Right lobe of liver (tissue), 6 donors: ENCODE results near the gene DAB2. TPM values are rescaled to one million over a fixed set of nuclear protein-coding genes. Genes with fewer than 3 reads are reported as not detected.
A peak's percentile ranks its signal among the peaks of the same experiment; 100 is the strongest.

Experiments used
- ATAC-seq, 4 donors: fragments of 200-7000 bp; cut with Tn5 transposase; one replicate each; pipeline ENCODE4 v1.9.1; 2020; ENCODE audit warnings: mild to moderate bottlenecking in 4 of 4, moderate library complexity in 4 of 4
- DNase-seq, 3 donors: peaks; one replicate each; pipeline ENCODE4 v3.0.0-alpha.2; 2020
- H3K27ac ChIP-seq, 3 donors: fragments of 200-600 bp; one replicate each; pipeline ENCODE4 v1.8.0; 2022
- H3K27me3 ChIP-seq, 2 donors: fragments of 200-600 bp; one replicate each; pipeline ENCODE4 v1.8.0; 2022
- H3K36me3 ChIP-seq, 4 donors: fragments of 200-600 bp; sonication (generic) in 1 of 4; one replicate each; pipeline versions ENCODE4 v1.5.1 to v1.8.0; 2017 to 2022; ENCODE audit warnings: control low read depth in 1 of 4
- H3K4me1 ChIP-seq, 4 donors: fragments of 200-600 bp; sonication (generic) in 1 of 4; one replicate each; pipeline versions ENCODE4 v1.5.1 to v1.8.0; 2017 to 2022; ENCODE audit warnings: control low read depth in 1 of 4
- H3K4me3 ChIP-seq, 3 donors: fragments of 200-600 bp; one replicate each; pipeline ENCODE4 v1.8.0; 2022
- H3K9me3 ChIP-seq, 4 donors: fragments of 200-600 bp; sonication (generic) in 1 of 4; one replicate each; pipeline versions ENCODE4 v1.5.1 to v1.8.0; 2017 to 2022; ENCODE audit warnings: control low read depth in 1 of 4
- POLR2A ChIP-seq: fragments of 450-650 bp; IDR thresholded peaks from one replicate; pipeline ENCODE4 v1.6.1; 2017; ENCODE audit warnings: antibody characterized with exemption, mild to moderate bottlenecking
- WGBS: methylation state at CpG from one replicate; pipeline ENCODE4 v1.1.6; 2018; ENCODE audit warnings: low coverage, low lambda C conversion rate; ENCODE audit not compliant: insufficient coverage; ENCODE audit errors: missing lambda C conversion rate; 5-methylcytosine and 5-hydroxymethylcytosine counted together
- intact Hi-C, 2 donors: fragments of 100-400 bp; cut with DNase I; formaldehyde crosslinking; loops; one replicate each; pipeline versions ENCODE4 v1.11.2 to v1.14.1; 2022
- total RNA-seq, 6 experiments: library from RNA; depleted of rRNA in 2 of 6; stranded (reverse); fragments of >200 nt in 2 of 6; fragmentation: NEBNext Ultra II Directional in 3 of 6; extraction: Animal tissue kit (Norgen Biotek cat#: 25700) in 3 of 6; gene quantifications; one replicate each; pipeline versions ENCODE4 v1.1.0 to v1.2.4, GENCODE V29; 2016 to 2023
- TF ChIP-seq, protein P1 (sequence below), 4 donors: fragments of 200-600 bp in 3 of 4; fragments of 450-650 bp in 1 of 4; IDR thresholded peaks; one replicate each; pipeline versions ENCODE4 v1.5.1 to v1.8.0; 2016 to 2022; ENCODE audit warnings: antibody characterized with exemption in 4 of 4, mild to moderate bottlenecking in 2 of 4
- donor health status: DM: no; HTN: yes; CAD: no.
- donor health status: DM: no; HTN: no; CAD: no.
- donor health status: DM: no; HTN: no; CAD: no.
- donor health status: DM: no; HTN: yes; CAD: no.
- donor health status: DM: no; HTN: yes; CAD: no.

DAB2 gene
- total RNA-seq, 6 experiments from 2014 or later: 7.3 to 32.8 (median 14.0) TPM

DNA sequence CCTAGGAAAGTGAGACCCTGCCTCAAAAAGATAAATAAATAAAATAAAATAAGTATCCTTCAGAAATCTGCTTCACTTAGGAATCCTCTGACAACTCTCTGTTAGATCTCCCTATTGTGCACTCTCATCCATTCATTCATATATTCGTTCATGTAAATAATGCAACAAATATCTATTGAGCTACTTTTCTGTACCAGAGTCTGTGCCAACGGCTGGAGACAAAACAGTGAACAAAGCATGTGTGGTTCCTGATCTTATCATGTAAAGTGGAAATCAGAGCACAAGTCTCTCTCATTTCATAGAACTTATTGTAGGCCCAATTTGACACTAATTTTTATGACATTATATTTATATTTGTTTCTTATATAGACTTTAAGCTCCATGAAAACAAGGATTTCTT, 40.3 kb upstream of the DAB2 start:
- Histone ChIP-seq H3K4me1 (no peaks in the 10 kb centered on the region), H3K27ac (no peak overlapping the region), H3K4me3 (no peak overlapping the region), H3K36me3 (no peaks in the 10 kb centered on the region), H3K27me3 (no peaks in the 10 kb centered on the region), H3K9me3 (no peaks in the 10 kb centered on the region)
- WGBS: 48% methylated on average over 2 of the region's 2 CpGs
- no peak for ATAC-seq
- no peak for TF ChIP-seq POLR2A
- TF ChIP-seq, protein P1, sequence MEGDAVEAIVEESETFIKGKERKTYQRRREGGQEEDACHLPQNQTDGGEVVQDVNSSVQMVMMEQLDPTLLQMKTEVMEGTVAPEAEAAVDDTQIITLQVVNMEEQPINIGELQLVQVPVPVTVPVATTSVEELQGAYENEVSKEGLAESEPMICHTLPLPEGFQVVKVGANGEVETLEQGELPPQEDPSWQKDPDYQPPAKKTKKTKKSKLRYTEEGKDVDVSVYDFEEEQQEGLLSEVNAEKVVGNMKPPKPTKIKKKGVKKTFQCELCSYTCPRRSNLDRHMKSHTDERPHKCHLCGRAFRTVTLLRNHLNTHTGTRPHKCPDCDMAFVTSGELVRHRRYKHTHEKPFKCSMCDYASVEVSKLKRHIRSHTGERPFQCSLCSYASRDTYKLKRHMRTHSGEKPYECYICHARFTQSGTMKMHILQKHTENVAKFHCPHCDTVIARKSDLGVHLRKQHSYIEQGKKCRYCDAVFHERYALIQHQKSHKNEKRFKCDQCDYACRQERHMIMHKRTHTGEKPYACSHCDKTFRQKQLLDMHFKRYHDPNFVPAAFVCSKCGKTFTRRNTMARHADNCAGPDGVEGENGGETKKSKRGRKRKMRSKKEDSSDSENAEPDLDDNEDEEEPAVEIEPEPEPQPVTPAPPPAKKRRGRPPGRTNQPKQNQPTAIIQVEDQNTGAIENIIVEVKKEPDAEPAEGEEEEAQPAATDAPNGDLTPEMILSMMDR (IDR thresholded peaks at IDR 0.05): no peak
- DNase-seq: no peak
- intact Hi-C loops: no loop called here

DNA sequence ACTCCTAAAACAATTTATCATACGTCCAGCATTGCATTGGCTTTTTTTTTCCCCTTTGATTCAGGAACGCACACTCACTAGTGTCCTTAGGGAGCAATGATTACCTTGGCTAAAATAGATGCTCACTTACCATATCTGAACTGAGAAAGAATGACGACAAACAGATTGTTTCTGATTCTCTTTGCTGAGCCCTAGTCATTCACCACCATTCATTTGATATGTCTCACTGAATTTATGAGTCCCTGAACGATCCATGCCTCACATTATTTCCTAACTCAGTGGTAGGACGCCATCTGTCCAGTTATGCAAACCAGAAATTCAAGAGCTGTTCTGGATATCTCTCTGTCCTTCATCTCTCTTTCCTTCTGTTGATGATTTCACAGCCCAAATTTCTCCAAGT, 39.3 kb upstream of the DAB2 start:
- WGBS: 48% methylated on average over 3 of the region's 5 CpGs
- H3K27me3 ChIP-seq: no peaks in the 10 kb centered on the region
- no peaks in the 10 kb centered on the region for H3K36me3 ChIP-seq
- H3K27ac ChIP-seq: no peak overlapping the region
- H3K9me3 ChIP-seq: no peaks in the 10 kb centered on the region
- no peak for DNase-seq
- intact Hi-C loops: no loop called here
- no peak for ATAC-seq
- TF ChIP-seq, protein P1 (IDR thresholded peaks at IDR 0.05): no peak
- TF ChIP-seq POLR2A: no peak
- no peak overlapping the region for H3K4me3 ChIP-seq
- no peaks in the 10 kb centered on the region for H3K4me1 ChIP-seq

DNA sequence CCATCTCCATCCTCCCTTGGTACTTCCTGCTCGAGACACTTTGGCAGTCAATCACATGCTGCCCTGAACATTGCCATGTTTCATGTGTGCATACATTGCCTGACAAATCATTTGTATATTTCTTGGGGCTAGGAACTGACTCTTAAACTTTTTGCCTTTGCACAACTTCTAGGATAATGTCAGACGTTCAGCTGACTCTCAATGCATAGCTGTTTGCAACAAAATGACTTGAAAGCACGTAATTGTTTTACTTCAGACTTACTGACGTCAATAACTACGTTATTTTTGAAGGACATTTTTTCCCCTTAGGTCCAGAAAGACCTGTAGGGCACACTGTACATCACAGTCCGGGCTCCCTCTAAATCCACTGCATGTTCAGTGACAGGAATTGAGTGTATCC, 37.4 kb upstream of the DAB2 start:
- Histone ChIP-seq H3K27me3 (no peaks in the 10 kb centered on the region), H3K27ac (no peak overlapping the region), H3K4me3 (no peak overlapping the region), H3K9me3 (no peaks in the 10 kb centered on the region), H3K4me1 (no peaks in the 10 kb centered on the region), H3K36me3 (no peaks in the 10 kb centered on the region)
- ATAC-seq: no peak
- DNase-seq: no peak
- intact Hi-C loops: no loop called here
- TF ChIP-seq, protein P1 (IDR thresholded peaks at IDR 0.05): no peak
- TF ChIP-seq POLR2A: no peak
- 52% methylated on average over 6 of the region's 6 CpGs for WGBS

DNA sequence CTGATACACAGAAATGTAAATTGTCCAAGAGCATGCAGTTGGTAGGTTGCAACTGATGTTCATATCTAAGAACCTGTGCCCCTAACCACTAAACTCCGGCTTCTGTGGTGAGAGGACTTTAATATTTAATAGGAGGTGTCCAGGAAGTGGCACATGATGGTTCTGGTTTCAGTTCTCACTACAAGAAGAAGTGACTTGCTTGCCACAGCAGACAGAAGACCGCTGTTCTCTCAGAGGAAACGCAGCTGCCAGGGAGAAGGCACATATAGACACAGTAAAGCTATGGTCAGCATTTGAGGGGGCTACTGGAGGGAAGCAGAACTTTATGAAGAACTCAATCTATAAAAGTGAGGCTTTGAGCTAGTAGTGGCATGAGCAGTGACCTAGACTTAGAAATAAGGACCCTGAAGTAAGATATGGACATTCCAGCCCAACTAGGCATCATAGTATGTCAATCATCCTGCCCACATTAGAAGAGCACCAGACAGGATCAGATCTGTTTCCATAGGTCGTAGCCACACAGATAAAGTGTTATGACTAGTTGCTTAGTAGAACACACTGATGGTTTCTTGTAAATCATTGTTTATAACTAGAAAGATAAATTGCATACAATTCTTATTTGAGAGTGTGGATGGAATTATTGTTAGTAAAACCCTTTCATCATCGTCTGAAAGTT, 36.4 kb upstream of the DAB2 start:
- peak; percentile 37 for TF ChIP-seq POLR2A
- TF ChIP-seq, protein P1 (IDR thresholded peaks at IDR 0.05): no peak
- no peak overlapping the region for H3K4me3 ChIP-seq
- intact Hi-C loops: no loop called here
- peak in 1 of 3 donors; percentile 25 for DNase-seq
- H3K9me3 ChIP-seq: no peaks in the 10 kb centered on the region
- peak; percentile 46 to 76 (median 60) for ATAC-seq
- H3K36me3 ChIP-seq: no peaks in the 10 kb centered on the region
- H3K4me1 ChIP-seq: no peaks in the 10 kb centered on the region
- H3K27me3 ChIP-seq: no peaks in the 10 kb centered on the region
- 53% methylated on average over 5 of the region's 5 CpGs for WGBS
- H3K27ac ChIP-seq: no peak overlapping the region

DNA sequence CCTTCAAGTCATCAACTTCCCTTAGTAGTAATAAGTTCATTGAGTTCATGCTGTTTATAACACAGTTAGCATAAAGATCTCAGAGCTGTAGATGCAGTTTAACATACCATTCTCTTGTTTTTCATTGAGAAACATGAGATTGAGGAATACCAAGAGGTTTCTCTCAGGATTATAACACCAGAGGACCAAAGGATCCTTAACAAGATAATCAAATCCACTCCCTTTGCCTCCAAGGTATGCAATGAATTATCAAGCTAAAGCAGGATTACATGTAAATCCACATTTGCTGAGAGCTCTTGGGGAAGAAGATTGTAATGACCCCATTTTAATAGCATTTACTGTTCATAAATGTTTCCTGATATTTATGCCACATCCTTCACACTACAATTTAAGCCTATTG, 35.1 kb upstream of the DAB2 start:
- DNase-seq (no peak), ATAC-seq (no peak)
- intact Hi-C loops: no loop called here
- no peaks in the 10 kb centered on the region for H3K36me3 ChIP-seq
- H3K9me3 ChIP-seq: no peaks in the 10 kb centered on the region
- TF ChIP-seq, protein P1 (IDR thresholded peaks at IDR 0.05): no peak
- no peak for TF ChIP-seq POLR2A
- no peaks in the 10 kb centered on the region for H3K27me3 ChIP-seq
- no peak overlapping the region for H3K27ac ChIP-seq
- H3K4me1 ChIP-seq: no peaks in the 10 kb centered on the region
- no peak overlapping the region for H3K4me3 ChIP-seq
